CD4-positive, alpha-beta T cell (primary cell): ENCODE measurements around the gene AHRR. TPM values are rescaled to one million over a fixed set of nuclear protein-coding genes. Genes with fewer than 3 reads are reported as not detected.
"Not testable (repeated sequence)": the region's sequence is repeated elsewhere in the genome, so short reads cannot be mapped to it uniquely, and the experiment has no call there.

Experiments used
- ATAC-seq: fragments of 200-7000 bp; cut with Tn5 transposase; one replicate; pipeline ENCODE4 v1.10.0; 2022; ENCODE audit warnings: mild to moderate bottlenecking; ENCODE audit not compliant: poor library complexity
- CTCF ChIA-PET: fragments of 350-600 bp; sonication (Branson Sonifier 250); formaldehyde crosslinking; loops from one replicate; lab custom pipeline; 2021; ENCODE audit warnings: antibody characterized with exemption, inconsistent platforms; lab: Charles Lee
- POLR2A ChIA-PET: fragments of 350-600 bp; sonication (Branson Sonifier 250); formaldehyde crosslinking; loops from one replicate; lab custom pipeline; 2021; ENCODE audit warnings: antibody characterized with exemption, inconsistent platforms; lab: Charles Lee
- DNase-seq, 14 experiments: peaks; one replicate each; pipeline ENCODE4 v3.0.0-alpha.2; 2013 to 2020; ENCODE audit warnings: mixed read lengths in 2 of 14
- H3K27ac ChIP-seq, 2 donors: one replicate each; pipeline versions ENCODE4 v1.5.1 to v1.7.0; 2013; ENCODE audit warnings: low read length in 2 of 2, low read depth in 1 of 2, mild to moderate bottlenecking in 1 of 2
- H3K27me3 ChIP-seq, 2 experiments: 1 replicate in 1 of 2; 2 replicates in 1 of 2; pipeline versions ENCODE4 v1.6.1 to v1.7.0; 2013; ENCODE audit warnings: low read length in 2 of 2, control low read depth in 1 of 2, mild to moderate bottlenecking in 1 of 2, moderate library complexity in 1 of 2; ENCODE audit not compliant: insufficient read depth in 2 of 2, control insufficient read depth in 1 of 2
- H3K36me3 ChIP-seq: one replicate; pipeline ENCODE4 v1.6.1; 2013; ENCODE audit warnings: low read length, control low read depth; ENCODE audit not compliant: insufficient read depth
- H3K4me1 ChIP-seq: one replicate; pipeline ENCODE4 v1.6.1; 2013; ENCODE audit warnings: low read length, control low read depth; ENCODE audit not compliant: insufficient read depth
- H3K4me3 ChIP-seq: one replicate; pipeline ENCODE4 v1.5.1; 2013; ENCODE audit warnings: mild to moderate bottlenecking, low read length, moderate library complexity
- H3K9me3 ChIP-seq, 2 experiments: 1 replicate in 1 of 2; 2 replicates in 1 of 2; pipeline versions ENCODE4 v1.6.1 to v1.7.0; 2013; ENCODE audit warnings: low read length in 2 of 2, mild to moderate bottlenecking in 2 of 2, control low read depth in 1 of 2, moderate library complexity in 1 of 2; ENCODE audit not compliant: control insufficient read depth in 1 of 2, insufficient read depth in 1 of 2
- H3K27ac Mint-ChIP-seq: one replicate; pipeline ENCODE4 v1.8.0; 2020; ENCODE audit warnings: mixed read lengths
- H3K27me3 Mint-ChIP-seq: one replicate; pipeline ENCODE4 v1.8.0; 2021; ENCODE audit warnings: mixed read lengths
- H3K36me3 Mint-ChIP-seq: one replicate; pipeline ENCODE4 v1.8.0; 2021; ENCODE audit warnings: low read depth, mixed read lengths
- H3K4me1 Mint-ChIP-seq: one replicate; pipeline ENCODE4 v1.8.0; 2021; ENCODE audit warnings: low read depth, mixed read lengths
- H3K4me3 Mint-ChIP-seq: one replicate; pipeline ENCODE4 v1.8.0; 2020; ENCODE audit warnings: mild to moderate bottlenecking, mixed read lengths
- H3K9me3 Mint-ChIP-seq: one replicate; pipeline ENCODE4 v1.8.0; 2020; ENCODE audit warnings: mixed read lengths
- CTCF ChIP-seq: fragments of 200-600 bp; IDR thresholded peaks from one replicate; pipeline ENCODE4 v1.8.0; 2022; ENCODE audit warnings: antibody characterized with exemption, mild to moderate bottlenecking
- intact Hi-C, 2 experiments: fragments of 100-400 bp; cut with DNase I in 1 of 2; cut with micrococcal nuclease in 1 of 2; formaldehyde crosslinking; loops; one replicate each; pipeline versions ENCODE4 v1.15.1 to v1.9.0; 2023 to 2025; cut with DNase I, micrococcal nuclease
- total RNA-seq, 174 experiments: library from RNA in 2 of 174; stranded (reverse) in 2 of 174; gene quantifications; one replicate each; pipeline ENCODE4 v1.2.3 and lab custom pipeline; 2021 to 2026

The AHRR gene
- total RNA-seq, 2 experiments from 2014 or later: 0.45 to 0.63 TPM

DNA sequence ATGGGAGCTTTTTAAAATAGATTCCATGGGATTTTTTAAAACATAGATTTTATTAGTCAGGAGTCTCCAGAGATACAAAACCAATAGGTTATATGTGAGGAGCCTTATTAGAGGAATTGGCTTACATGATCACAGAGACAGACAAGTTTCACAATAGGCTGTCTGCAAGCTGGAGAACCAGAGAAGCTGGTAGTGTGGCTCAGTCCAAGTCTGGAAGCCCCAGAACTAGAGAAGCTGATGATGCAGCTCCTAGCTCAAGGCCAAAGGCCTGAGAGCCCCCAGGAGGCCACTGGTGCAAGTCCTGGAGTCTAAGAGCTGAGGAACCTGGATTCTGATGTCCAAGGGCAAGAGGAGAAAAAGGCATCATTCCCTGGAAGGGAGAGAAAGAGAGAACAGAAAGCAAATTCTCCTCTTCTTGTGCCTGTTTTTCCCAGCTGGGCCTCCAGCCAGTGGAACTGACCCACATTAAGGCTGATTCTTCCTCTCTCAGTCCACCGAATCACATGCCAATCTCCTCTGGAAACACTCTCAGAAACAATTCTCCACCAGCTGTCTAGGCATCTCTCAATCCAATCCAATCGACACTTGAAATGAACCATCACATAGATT, 59.3 kb downstream of the AHRR start:
- Mint-ChIP-seq H3K36me3 (no peaks in the 10 kb centered on the region), H3K27me3 (peaks cover 4% of the 10 kb centered on the region), H3K4me3 (no peak overlapping the region), H3K9me3 (peaks cover 5% of the 10 kb centered on the region), H3K27ac (no peak overlapping the region), H3K4me1 (peaks cover 8% of the 10 kb centered on the region)
- Histone ChIP-seq H3K4me1 (no peaks in the 10 kb centered on the region), H3K36me3 (no peaks in the 10 kb centered on the region), H3K9me3 (peaks cover 7 to 11% of the 10 kb centered on the region in 2 experiments), H3K27ac (no peak overlapping the region), H3K27me3 (no peaks in the 10 kb centered on the region), H3K4me3 (no peak overlapping the region)
- intact Hi-C loops: no loop called here
- TF ChIP-seq CTCF: no peak
- peak in 1 of 14 experiments; percentile 6 for DNase-seq
- no peak for ATAC-seq
- POLR2A ChIA-PET: interaction anchor here (1.2 kb wide), 1 partner anchor 91 kb away, joined by 3 read pairs; no protein-coding TSS in a partner anchor
- CTCF ChIA-PET: no interaction called here

DNA sequence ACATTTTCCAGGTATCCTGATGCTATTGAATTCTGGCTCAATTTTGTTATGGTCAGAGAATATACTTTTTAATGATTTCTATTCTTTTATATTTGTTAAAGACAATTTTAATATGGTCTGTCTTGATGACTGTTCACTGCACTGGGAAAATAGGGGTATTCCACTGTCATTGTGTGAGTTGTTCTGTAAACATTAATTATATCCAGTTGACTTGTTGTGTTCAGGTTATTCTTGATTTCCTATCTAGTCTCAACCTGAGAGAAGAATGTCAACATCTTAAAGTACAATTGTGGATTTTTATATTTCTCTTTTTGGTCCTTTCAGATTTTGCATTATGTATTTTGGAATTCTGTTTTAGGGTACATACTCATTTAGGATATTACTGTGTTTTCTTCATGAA, 61.6 kb downstream of the AHRR start:
- Mint-ChIP-seq H3K4me1 (peaks cover 8% of the 10 kb centered on the region), H3K9me3 (peaks cover 9% of the 10 kb centered on the region), H3K27me3 (peaks cover 8% of the 10 kb centered on the region), H3K4me3 (no peak overlapping the region), H3K36me3 (no peaks in the 10 kb centered on the region), H3K27ac (no peak overlapping the region)
- peaks cover 12 to 20% of the 10 kb centered on the region in 2 experiments for H3K9me3 ChIP-seq
- no peak for DNase-seq
- ATAC-seq: no peak
- no peaks in the 10 kb centered on the region for H3K36me3 ChIP-seq
- H3K4me3 ChIP-seq: no peak overlapping the region
- POLR2A ChIA-PET: no interaction called here
- intact Hi-C loops: no loop called here
- CTCF ChIA-PET: no interaction called here
- H3K4me1 ChIP-seq: no peaks in the 10 kb centered on the region
- H3K27ac ChIP-seq: no peak overlapping the region
- H3K27me3 ChIP-seq: no peaks in the 10 kb centered on the region
- no peak for TF ChIP-seq CTCF

- H3K27me3 ChIP-seq: no peaks in the 10 kb centered on the region
- ATAC-seq (no peak), DNase-seq (no peak)
- Mint-ChIP-seq H3K4me1 (peaks cover 8% of the 10 kb centered on the region), H3K27ac (no peak overlapping the region), H3K9me3 (peaks cover 9% of the 10 kb centered on the region), H3K36me3 (no peaks in the 10 kb centered on the region), H3K27me3 (peaks cover 9% of the 10 kb centered on the region), H3K4me3 (no peak overlapping the region)
- ChIA-PET CTCF (no interaction called here), POLR2A (no interaction called here)
- TF ChIP-seq CTCF: no peak
- intact Hi-C loops: no loop called here
- no peak overlapping the region for H3K4me3 ChIP-seq
- no peak overlapping the region for H3K27ac ChIP-seq
- peaks cover 12 to 20% of the 10 kb centered on the region in 2 experiments for H3K9me3 ChIP-seq
- no peaks in the 10 kb centered on the region for H3K4me1 ChIP-seq
- no peaks in the 10 kb centered on the region for H3K36me3 ChIP-seq
Measured at GRCh38 chr5:383621-384020, 62.1 kb downstream of the AHRR start.

DNA sequence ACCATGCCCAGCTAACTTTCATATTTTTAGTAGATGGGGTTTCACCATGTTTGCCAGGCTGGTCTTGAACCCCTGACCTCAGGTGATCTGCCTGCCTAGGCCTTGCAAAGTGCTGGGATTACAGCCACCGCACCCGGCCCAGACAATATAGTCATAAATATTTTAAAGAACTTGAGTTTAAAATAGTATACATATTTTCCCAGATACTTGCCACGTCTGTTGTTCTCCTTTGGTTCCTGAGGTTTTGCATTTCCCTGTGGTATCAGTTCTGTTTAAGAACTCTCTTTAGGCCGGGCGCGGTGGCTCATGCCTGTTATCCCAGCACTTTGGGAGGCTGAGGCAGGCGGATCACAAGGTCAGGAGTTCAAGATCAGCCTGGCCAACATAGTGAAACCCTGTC, 63.1 kb downstream of the AHRR start:
- H3K9me3 Mint-ChIP-seq, H3K4me3 ChIP-seq, H3K36me3 ChIP-seq, H3K27ac Mint-ChIP-seq, H3K4me3 Mint-ChIP-seq, CTCF ChIA-PET, H3K4me1 Mint-ChIP-seq, H3K4me1 ChIP-seq, H3K27me3 Mint-ChIP-seq, H3K36me3 Mint-ChIP-seq, H3K27me3 ChIP-seq, DNase-seq, H3K27ac ChIP-seq, intact Hi-C loops, POLR2A ChIA-PET, ATAC-seq: not testable (repeated sequence)
- H3K9me3 ChIP-seq: peaks cover 12 to 16% of the 10 kb centered on the region in 2 experiments
